ENCODE measurements around the gene SERPINA9. TPM values are rescaled to one million over a fixed set of nuclear protein-coding genes. Genes with fewer than 3 reads are reported as not detected.

The SERPINA9 gene
- total and polyA plus RNA-seq, 7 donors = not detected

- ATAC-seq = no peak
- 58 to 65% (median 65%) methylated on average over 3 of the region's 3 CpGs for WGBS, 3 donors
- TF ChIP-seq, protein P1, sequence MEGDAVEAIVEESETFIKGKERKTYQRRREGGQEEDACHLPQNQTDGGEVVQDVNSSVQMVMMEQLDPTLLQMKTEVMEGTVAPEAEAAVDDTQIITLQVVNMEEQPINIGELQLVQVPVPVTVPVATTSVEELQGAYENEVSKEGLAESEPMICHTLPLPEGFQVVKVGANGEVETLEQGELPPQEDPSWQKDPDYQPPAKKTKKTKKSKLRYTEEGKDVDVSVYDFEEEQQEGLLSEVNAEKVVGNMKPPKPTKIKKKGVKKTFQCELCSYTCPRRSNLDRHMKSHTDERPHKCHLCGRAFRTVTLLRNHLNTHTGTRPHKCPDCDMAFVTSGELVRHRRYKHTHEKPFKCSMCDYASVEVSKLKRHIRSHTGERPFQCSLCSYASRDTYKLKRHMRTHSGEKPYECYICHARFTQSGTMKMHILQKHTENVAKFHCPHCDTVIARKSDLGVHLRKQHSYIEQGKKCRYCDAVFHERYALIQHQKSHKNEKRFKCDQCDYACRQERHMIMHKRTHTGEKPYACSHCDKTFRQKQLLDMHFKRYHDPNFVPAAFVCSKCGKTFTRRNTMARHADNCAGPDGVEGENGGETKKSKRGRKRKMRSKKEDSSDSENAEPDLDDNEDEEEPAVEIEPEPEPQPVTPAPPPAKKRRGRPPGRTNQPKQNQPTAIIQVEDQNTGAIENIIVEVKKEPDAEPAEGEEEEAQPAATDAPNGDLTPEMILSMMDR (IDR thresholded peaks at IDR 0.05) = no peak
- DNase-seq = no peak
- H3K27ac ChIP-seq = no peak overlapping the region
- H3K36me3 ChIP-seq (ENCODE audit: insufficient read depth in 1 of 2, low read depth in 1 of 2) = no peaks in the 10 kb centered on the region
- H3K27me3 ChIP-seq (ENCODE audit: insufficient read depth in 3 of 3, low read length in 2 of 3) = no peaks in the 10 kb centered on the region
- no peak overlapping the region for H3K4me3 ChIP-seq
- intact Hi-C loops (cut with DNase I) = no loop called here
- no peaks in the 10 kb centered on the region for H3K9me3 ChIP-seq
- no peaks in the 10 kb centered on the region for H3K4me1 ChIP-seq
Measured at GRCh38 chr14:94447206-94447605, 28.8 kb downstream of the SERPINA9 start.

GRCh38 chr14:94446126-94446525, 29.9 kb downstream of the SERPINA9 start:
- Histone ChIP-seq H3K27ac (no peak overlapping the region), H3K27me3 (ENCODE audit: insufficient read depth in 3 of 3, low read length in 2 of 3) (no peaks in the 10 kb centered on the region), H3K4me1 (no peaks in the 10 kb centered on the region), H3K36me3 (ENCODE audit: insufficient read depth in 1 of 2, low read depth in 1 of 2) (no peaks in the 10 kb centered on the region), H3K9me3 (no peaks in the 10 kb centered on the region), H3K4me3 (no peak overlapping the region)
- ATAC-seq (no peak), DNase-seq (no peak)
- WGBS, 3 donors = 69 to 81% (median 76%) methylated on average over 4 of the region's 4 CpGs
- TF ChIP-seq, protein P1 (IDR thresholded peaks at IDR 0.05) = no peak
- intact Hi-C loops (cut with DNase I) = no loop called here

GRCh38 chr14:94445003-94445402, 31.0 kb downstream of the SERPINA9 start:
- 70 to 77% (median 71%) methylated on average over 1 of the region's 1 CpG for WGBS, 3 donors
- Histone ChIP-seq H3K27me3 (ENCODE audit: insufficient read depth in 3 of 3, low read length in 2 of 3) (no peaks in the 10 kb centered on the region), H3K9me3 (no peaks in the 10 kb centered on the region), H3K27ac (no peak overlapping the region), H3K4me3 (no peak overlapping the region), H3K36me3 (ENCODE audit: insufficient read depth in 1 of 2, low read depth in 1 of 2) (no peaks in the 10 kb centered on the region), H3K4me1 (no peaks in the 10 kb centered on the region)
- TF ChIP-seq, protein P1 (IDR thresholded peaks at IDR 0.05) = no peak
- ATAC-seq (no peak), DNase-seq (no peak)
- intact Hi-C loops (cut with DNase I) = no loop called here

GRCh38 chr14:94441531-94442205, 34.3 kb downstream of the SERPINA9 start:
- no peak for ATAC-seq

More at GRCh38 chr14:94441531-94442205, 34.3 kb downstream of the SERPINA9 start:
- Histone ChIP-seq H3K36me3 (ENCODE audit: insufficient read depth in 1 of 2, low read depth in 1 of 2) (no peaks in the 10 kb centered on the region), H3K9me3 (no peaks in the 10 kb centered on the region), H3K27me3 (ENCODE audit: insufficient read depth in 3 of 3, low read length in 2 of 3) (peaks cover 0 to 7% (median 2%) of the 10 kb centered on the region in 3 donors), H3K27ac (no peak overlapping the region), H3K4me3 (no peak overlapping the region), H3K4me1 (no peaks in the 10 kb centered on the region)
- DNase-seq = no peak
- TF ChIP-seq, protein P1 (IDR thresholded peaks at IDR 0.05) = no peak
- intact Hi-C loops (cut with DNase I) = no loop called here
- WGBS, 3 donors = 90 to 92% (median 91%) methylated on average over 12 of the region's 12 CpGs
